ENCODE measurements around the gene ARID1A. TPM values are rescaled to one million over a fixed set of nuclear protein-coding genes. Genes with fewer than 3 reads are reported as not detected.
"Not testable (repeated sequence)": the region's sequence is repeated elsewhere in the genome, so short reads cannot be mapped to it uniquely, and the experiment has no call there.

Gene ARID1A
- total and polyA plus RNA-seq, 8 donors = 14.8 to 39.9 (median 25.5) TPM

GRCh38 chr1:26723013-26723991 lies 27.5 kb downstream of the ARID1A start:
- FAIRE-seq (peak; percentile 88), DNase-seq (peak; percentile 75 to 93 (median 90)), ATAC-seq (peak; percentile 91 to 95 (median 94))
- H3K27ac ChIP-seq = peak overlapping the region in 3 of 4 donors; percentile 27 to 86 (median 62)
- peaks cover 29 to 57% (median 43%) of the 10 kb centered on the region in 3 donors for H3K4me1 ChIP-seq
- H3K9me3 ChIP-seq = no peaks in the 10 kb centered on the region
- 1 to 2% methylated on average over 19 of the region's 19 CpGs for WGBS, 2 donors
- H3K27me3 ChIP-seq = no peaks in the 10 kb centered on the region
- intact Hi-C loops (cut with DNase I) = no loop called here
- TF ChIP-seq CTCF (IDR thresholded peaks at IDR 0.05) = no peak
- H3K36me3 ChIP-seq = no peaks in the 10 kb centered on the region
- H3K4me3 ChIP-seq = peak overlapping the region in 1 of 4 donors; percentile 4

- Histone ChIP-seq H3K9me3 (no peaks in the 10 kb centered on the region), H3K4me3 (no peak overlapping the region), H3K27ac (peak overlapping the region in 1 of 4 donors; percentile 86), H3K27me3 (no peaks in the 10 kb centered on the region), H3K4me1 (peaks cover 25 to 57% (median 41%) of the 10 kb centered on the region in 3 donors), H3K36me3 (no peaks in the 10 kb centered on the region)
- intact Hi-C loops (cut with DNase I) = no loop called here
- FAIRE-seq (no peak), ATAC-seq (peak in 1 of 4 donors; percentile 2), DNase-seq (no peak)
- WGBS, 2 donors = 15 to 18% methylated on average over 2 of the region's 2 CpGs
- TF ChIP-seq CTCF (IDR thresholded peaks at IDR 0.05) = no peak
Observed at GRCh38 chr1:26724118-26724517, 28.3 kb downstream of the ARID1A start.

GRCh38 chr1:26724926-26725325 lies 29.1 kb downstream of the ARID1A start:
- Histone ChIP-seq H3K9me3 (no peaks in the 10 kb centered on the region), H3K27ac (no peak overlapping the region), H3K36me3 (peaks cover 0 to 3% (median 0%) of the 10 kb centered on the region in 3 donors), H3K27me3 (no peaks in the 10 kb centered on the region), H3K4me3 (no peak overlapping the region), H3K4me1 (peaks cover 24 to 56% (median 40%) of the 10 kb centered on the region in 3 donors)
- TF ChIP-seq CTCF (IDR thresholded peaks at IDR 0.05) = no peak
- FAIRE-seq = no peak
- no peak for ATAC-seq
- intact Hi-C loops (cut with DNase I) = no loop called here
- WGBS, 2 donors = 52 to 55% methylated on average over 1 of the region's 1 CpG
- no peak for DNase-seq

GRCh38 chr1:26725904-26726303 lies 30.1 kb downstream of the ARID1A start:
- intact Hi-C loops (cut with DNase I); H3K27me3 ChIP-seq; H3K4me3 ChIP-seq; ATAC-seq; FAIRE-seq; H3K9me3 ChIP-seq; H3K27ac ChIP-seq; DNase-seq: not testable (repeated sequence)
- 94 to 97% methylated on average over 14 of the region's 14 CpGs for whole genome bisulfite sequencing, 2 donors
- Histone ChIP-seq H3K36me3 (peaks cover 0 to 11% (median 0%) of the 10 kb centered on the region in 3 donors), H3K4me1 (peaks cover 24 to 56% (median 40%) of the 10 kb centered on the region in 3 donors)

GRCh38 chr1:26726784-26727183 lies 31.0 kb downstream of the ARID1A start:
- ATAC-seq (no peak), FAIRE-seq (no peak), DNase-seq (no peak)
- H3K9me3 ChIP-seq = no peaks in the 10 kb centered on the region
- no peak overlapping the region for H3K27ac ChIP-seq
- H3K4me1 ChIP-seq = peaks cover 24 to 49% (median 40%) of the 10 kb centered on the region in 3 donors
- no peaks in the 10 kb centered on the region for H3K27me3 ChIP-seq
- WGBS, 2 donors = 73 to 75% methylated on average over 1 of the region's 1 CpG
- peaks cover 0 to 16% (median 2%) of the 10 kb centered on the region in 3 donors for H3K36me3 ChIP-seq
- H3K4me3 ChIP-seq = no peak overlapping the region
- no peak for TF ChIP-seq CTCF (IDR thresholded peaks at IDR 0.05)
- intact Hi-C loops (cut with DNase I) = no loop called here

All from pancreas (tissue), 10 donors.